HFFc6 (cell line): ENCODE measurements around the gene SORCS3. TPM values are rescaled to one million over a fixed set of nuclear protein-coding genes. Genes with fewer than 3 reads are reported as not detected.

Experiments used
- DNase-seq: peaks from one replicate; pipeline ENCODE4 v3.0.0-alpha.2; 2018
- H3K27ac Mint-ChIP-seq: 2 replicates; pipeline ENCODE4 v1.8.0; 2020; ENCODE audit warnings: mild to moderate bottlenecking, mixed read lengths
- H3K27me3 Mint-ChIP-seq: 2 replicates; pipeline ENCODE4 v1.8.0; 2021; ENCODE audit warnings: mild to moderate bottlenecking, moderate library complexity, mixed read lengths; ENCODE audit not compliant: insufficient read depth
- H3K36me3 Mint-ChIP-seq: 2 replicates; pipeline ENCODE4 v1.8.0; 2021; ENCODE audit warnings: low read depth, mixed read lengths
- H3K4me1 Mint-ChIP-seq: 2 replicates; pipeline ENCODE4 v1.8.0; 2020; ENCODE audit warnings: low read depth, mixed read lengths
- H3K4me3 Mint-ChIP-seq: 2 replicates; pipeline ENCODE4 v1.8.0; 2020; ENCODE audit warnings: mild to moderate bottlenecking, moderate library complexity, mixed read lengths
- H3K9me3 Mint-ChIP-seq: 2 replicates; pipeline ENCODE4 v1.8.0; 2020; ENCODE audit warnings: mild to moderate bottlenecking, mixed read lengths
- total RNA-seq, 6 experiments: library from RNA; stranded (reverse); fragmentation: NEBNext Ultra II Directional; extraction: Animal tissue kit (Norgen Biotek cat#: 25700); gene quantifications; 2 replicates in 1 of 6; 3 replicates in 5 of 6; pipeline ENCODE4 v1.2.3, GENCODE V29; 2021
- TF ChIP-seq, protein P1 (sequence below): fragments of 200-600 bp; sonication (generic); IDR thresholded peaks from 2 replicates; pipeline ENCODE4 v1.5.0; 2021; ENCODE audit warnings: antibody characterized with exemption, mild to moderate bottlenecking

SORCS3 gene
- total RNA-seq, 6 experiments from 2014 or later = not detected

- no peak for DNase-seq
- no peaks in the 10 kb centered on the region for H3K9me3 Mint-ChIP-seq
- no peak overlapping the region for H3K4me3 Mint-ChIP-seq
- peaks cover 24% of the 10 kb centered on the region for H3K27me3 Mint-ChIP-seq
- H3K36me3 Mint-ChIP-seq = no peaks in the 10 kb centered on the region
- H3K27ac Mint-ChIP-seq = no peak overlapping the region
- H3K4me1 Mint-ChIP-seq = no peaks in the 10 kb centered on the region
- TF ChIP-seq, protein P1, sequence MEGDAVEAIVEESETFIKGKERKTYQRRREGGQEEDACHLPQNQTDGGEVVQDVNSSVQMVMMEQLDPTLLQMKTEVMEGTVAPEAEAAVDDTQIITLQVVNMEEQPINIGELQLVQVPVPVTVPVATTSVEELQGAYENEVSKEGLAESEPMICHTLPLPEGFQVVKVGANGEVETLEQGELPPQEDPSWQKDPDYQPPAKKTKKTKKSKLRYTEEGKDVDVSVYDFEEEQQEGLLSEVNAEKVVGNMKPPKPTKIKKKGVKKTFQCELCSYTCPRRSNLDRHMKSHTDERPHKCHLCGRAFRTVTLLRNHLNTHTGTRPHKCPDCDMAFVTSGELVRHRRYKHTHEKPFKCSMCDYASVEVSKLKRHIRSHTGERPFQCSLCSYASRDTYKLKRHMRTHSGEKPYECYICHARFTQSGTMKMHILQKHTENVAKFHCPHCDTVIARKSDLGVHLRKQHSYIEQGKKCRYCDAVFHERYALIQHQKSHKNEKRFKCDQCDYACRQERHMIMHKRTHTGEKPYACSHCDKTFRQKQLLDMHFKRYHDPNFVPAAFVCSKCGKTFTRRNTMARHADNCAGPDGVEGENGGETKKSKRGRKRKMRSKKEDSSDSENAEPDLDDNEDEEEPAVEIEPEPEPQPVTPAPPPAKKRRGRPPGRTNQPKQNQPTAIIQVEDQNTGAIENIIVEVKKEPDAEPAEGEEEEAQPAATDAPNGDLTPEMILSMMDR = no peak
Measured at GRCh38 chr10:104648421-104648820, 7.3 kb downstream of the SORCS3 start.

DNA sequence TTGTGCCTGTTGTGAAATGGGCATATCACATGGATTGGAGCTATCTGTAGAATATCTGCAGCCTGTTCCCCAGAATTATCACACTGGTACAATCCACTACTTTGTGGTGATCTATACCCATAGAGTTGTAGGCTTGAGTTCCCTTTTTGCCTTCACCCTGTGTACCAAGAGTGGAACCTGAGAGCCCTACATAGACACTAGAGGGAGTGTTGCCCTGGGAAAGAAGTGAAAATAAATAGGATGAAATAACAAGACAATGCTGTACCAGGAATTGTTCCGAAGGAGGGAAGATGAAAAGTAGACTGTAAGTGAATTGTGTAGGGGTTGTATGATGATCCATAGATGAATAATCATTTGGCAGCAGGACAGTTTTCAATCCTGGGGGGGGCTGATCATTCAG is 9.0 kb downstream of the SORCS3 start:
- DNase-seq = no peak
- Mint-ChIP-seq H3K4me1 (no peaks in the 10 kb centered on the region), H3K4me3 (no peak overlapping the region), H3K27ac (no peak overlapping the region), H3K27me3 (peaks cover 18% of the 10 kb centered on the region), H3K36me3 (no peaks in the 10 kb centered on the region), H3K9me3 (no peaks in the 10 kb centered on the region)
- TF ChIP-seq, protein P1 = peak; percentile 48; the same call in 1 of the 2 replicates

DNA sequence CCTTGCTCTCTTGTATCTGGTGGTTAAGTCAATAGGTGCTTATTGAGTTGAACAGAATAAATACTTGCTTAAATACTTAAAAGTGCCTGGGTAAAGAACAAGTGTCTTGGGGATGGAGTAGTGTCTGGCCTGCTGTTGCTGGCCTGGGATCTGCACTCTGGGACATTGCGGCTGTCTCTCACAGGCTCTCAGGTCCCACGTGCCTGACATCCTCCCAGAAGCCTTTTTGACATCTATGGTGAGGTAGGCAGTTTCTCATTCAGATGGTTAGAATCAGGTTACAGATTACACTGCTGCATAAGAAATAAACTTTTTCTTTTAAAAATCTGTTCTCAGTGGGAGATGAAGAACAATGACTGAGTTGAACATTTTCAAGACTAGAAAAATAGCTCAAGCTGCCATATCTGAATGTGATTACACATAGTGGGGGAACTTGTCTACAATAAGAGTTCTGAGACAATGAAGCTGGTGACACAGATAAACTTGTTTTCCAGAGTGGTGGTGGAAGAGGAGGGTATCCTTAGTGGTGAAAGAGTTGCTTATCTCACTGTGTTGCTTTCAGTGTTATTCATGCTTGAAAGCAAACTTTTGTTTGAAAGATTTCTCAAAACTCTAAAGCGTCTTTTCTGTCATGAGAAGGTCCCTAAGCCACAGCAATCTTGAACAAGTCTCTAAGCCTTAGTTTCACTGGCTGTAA is 9.7 kb downstream of the SORCS3 start:
- no peak for DNase-seq
- H3K27me3 Mint-ChIP-seq = peaks cover 16% of the 10 kb centered on the region
- no peaks in the 10 kb centered on the region for H3K36me3 Mint-ChIP-seq
- no peak overlapping the region for H3K4me3 Mint-ChIP-seq
- no peaks in the 10 kb centered on the region for H3K4me1 Mint-ChIP-seq
- H3K27ac Mint-ChIP-seq = no peak overlapping the region
- H3K9me3 Mint-ChIP-seq = no peaks in the 10 kb centered on the region
- TF ChIP-seq, protein P1 = no peak

GRCh38 chr10:104657036-104657435 is 15.9 kb downstream of the SORCS3 start:
- no peaks in the 10 kb centered on the region for H3K4me1 Mint-ChIP-seq
- H3K4me3 Mint-ChIP-seq = no peak overlapping the region
- TF ChIP-seq, protein P1 = no peak

GRCh38 chr10:104657457-104657856 is 16.4 kb downstream of the SORCS3 start:
- Mint-ChIP-seq H3K4me1 (no peaks in the 10 kb centered on the region), H3K27ac (no peak overlapping the region), H3K4me3 (no peak overlapping the region), H3K9me3 (no peaks in the 10 kb centered on the region), H3K36me3 (no peaks in the 10 kb centered on the region), H3K27me3 (peaks cover 5% of the 10 kb centered on the region; the same call in 1 of the 2 replicates)
- no peak for DNase-seq
- TF ChIP-seq, protein P1 = no peak

More at GRCh38 chr10:104657036-104657435, 15.9 kb downstream of the SORCS3 start:
- no peaks in the 10 kb centered on the region for H3K36me3 Mint-ChIP-seq
- no peak overlapping the region for H3K27ac Mint-ChIP-seq
- no peak for DNase-seq
- peaks cover 5% of the 10 kb centered on the region; the same call in 1 of the 2 replicates for H3K27me3 Mint-ChIP-seq
- H3K9me3 Mint-ChIP-seq = no peaks in the 10 kb centered on the region
